BJ (cell line): Measurements from ENCODE around the gene GPR22. TPM values are rescaled to one million over a fixed set of nuclear protein-coding genes. Genes with fewer than 3 reads are reported as not detected.

Source experiments
- CTCF ChIA-PET: fragments of 350-600 bp; formaldehyde crosslinking; extraction: SDS; loops from one replicate; lab custom pipeline; 2021; ENCODE audit warnings: antibody characterized with exemption, inconsistent platforms; lab: Yijun Ruan, JAX
- POLR2A ChIA-PET: fragments of 300-600 bp; sonication (Branson Sonifier 250); formaldehyde crosslinking; extraction: SDS; loops from one replicate; lab custom pipeline; 2021; ENCODE audit warnings: antibody characterized with exemption; lab: Charles Lee
- DNase-seq: peaks from one replicate; pipeline ENCODE4 v3.0.0-alpha.2; 2011; ENCODE audit warnings: low read depth
- H3K27me3 ChIP-seq: 2 replicates; pipeline ENCODE4 v1.6.0; 2011; ENCODE audit warnings: low read length; ENCODE audit not compliant: control insufficient read depth, insufficient read depth
- H3K36me3 ChIP-seq: 2 replicates; pipeline ENCODE4 v1.5.1; 2011; ENCODE audit warnings: low read length; ENCODE audit not compliant: control insufficient read depth, insufficient read depth
- H3K4me3 ChIP-seq: 2 replicates; pipeline ENCODE4 v1.5.1; 2011; ENCODE audit warnings: low read depth, mild to moderate bottlenecking, control low read depth, low read length
- polyA plus RNA-seq: library from polyadenylated mRNA; depleted of rRNA; stranded (reverse); fragments of >200 nt; gene quantifications from 2 replicates; pipeline ENCODE4 v1.2.3, GENCODE V29; 2011
- TF ChIP-seq, protein P1 (sequence below): IDR thresholded peaks from 2 replicates; pipeline ENCODE4 v1.5.1; 2011; ENCODE audit warnings: low read depth, mild to moderate bottlenecking, control low read depth, inconsistent platforms, low read length, moderate library complexity; ENCODE audit not compliant: insufficient read depth

Gene GPR22
- polyA plus RNA-seq, 1 experiment: not detected

DNA sequence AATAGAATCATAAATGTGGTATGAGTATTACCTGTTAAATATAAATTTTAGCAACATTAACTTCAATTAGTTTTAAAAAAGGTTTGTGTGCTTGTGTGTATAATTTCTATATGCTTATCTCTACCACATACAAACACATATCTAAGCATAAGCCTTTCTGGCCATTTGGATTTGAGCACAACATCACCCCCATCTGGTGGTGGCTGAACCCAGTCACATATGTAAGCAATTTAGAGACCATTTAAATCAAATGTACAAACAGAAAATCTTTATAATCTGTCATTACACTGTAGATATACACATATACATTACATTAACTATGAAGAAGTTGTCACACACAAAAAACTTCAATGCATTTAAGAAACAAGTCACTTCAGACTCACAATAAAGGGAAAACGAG, 31.7 kb downstream of the GPR22 start:
- CTCF ChIA-PET: interaction anchor here (0.8 to 1.4 kb wide), 3 partner anchors 12 to 295 kb away, joined by 3 to 4 read pairs (median 4); no protein-coding TSS in a partner anchor
- TF ChIP-seq, protein P1, sequence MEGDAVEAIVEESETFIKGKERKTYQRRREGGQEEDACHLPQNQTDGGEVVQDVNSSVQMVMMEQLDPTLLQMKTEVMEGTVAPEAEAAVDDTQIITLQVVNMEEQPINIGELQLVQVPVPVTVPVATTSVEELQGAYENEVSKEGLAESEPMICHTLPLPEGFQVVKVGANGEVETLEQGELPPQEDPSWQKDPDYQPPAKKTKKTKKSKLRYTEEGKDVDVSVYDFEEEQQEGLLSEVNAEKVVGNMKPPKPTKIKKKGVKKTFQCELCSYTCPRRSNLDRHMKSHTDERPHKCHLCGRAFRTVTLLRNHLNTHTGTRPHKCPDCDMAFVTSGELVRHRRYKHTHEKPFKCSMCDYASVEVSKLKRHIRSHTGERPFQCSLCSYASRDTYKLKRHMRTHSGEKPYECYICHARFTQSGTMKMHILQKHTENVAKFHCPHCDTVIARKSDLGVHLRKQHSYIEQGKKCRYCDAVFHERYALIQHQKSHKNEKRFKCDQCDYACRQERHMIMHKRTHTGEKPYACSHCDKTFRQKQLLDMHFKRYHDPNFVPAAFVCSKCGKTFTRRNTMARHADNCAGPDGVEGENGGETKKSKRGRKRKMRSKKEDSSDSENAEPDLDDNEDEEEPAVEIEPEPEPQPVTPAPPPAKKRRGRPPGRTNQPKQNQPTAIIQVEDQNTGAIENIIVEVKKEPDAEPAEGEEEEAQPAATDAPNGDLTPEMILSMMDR: peak; percentile 49
- H3K36me3 ChIP-seq: no peaks in the 10 kb centered on the region; the same call in 1 of the 2 replicates
- peak; percentile 6 for DNase-seq
- H3K4me3 ChIP-seq: no peak overlapping the region
- H3K27me3 ChIP-seq: no peaks in the 10 kb centered on the region
- POLR2A ChIA-PET: no interaction called here

DNA sequence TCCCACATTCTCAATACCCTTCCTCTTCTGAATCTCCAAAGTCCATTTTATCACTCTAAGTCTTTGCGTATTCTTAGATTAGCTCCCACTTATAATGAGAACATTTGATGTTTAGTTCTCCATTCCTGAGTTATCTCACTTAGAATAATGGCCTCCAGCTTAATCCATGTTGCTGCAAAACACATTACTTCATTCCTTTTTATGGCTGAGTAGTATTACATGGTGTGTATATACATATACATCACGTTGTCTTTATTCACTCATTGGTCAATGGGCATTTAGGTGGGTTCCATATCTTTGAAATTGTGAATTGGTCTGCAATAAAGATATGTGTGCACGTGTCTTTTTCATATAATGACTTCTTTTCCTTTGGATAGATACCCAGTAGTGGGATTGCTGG, 32.3 kb downstream of the GPR22 start:
- Histone ChIP-seq H3K27me3 (no peaks in the 10 kb centered on the region), H3K4me3 (no peak overlapping the region), H3K36me3 (no peaks in the 10 kb centered on the region; the same call in 1 of the 2 replicates)
- TF ChIP-seq, protein P1: no peak
- ChIA-PET POLR2A (no interaction called here), CTCF (interaction anchor here (1.4 kb wide), 1 partner anchor 12 kb away, joined by 4 read pairs; no protein-coding TSS in a partner anchor)
- DNase-seq: no peak

DNA sequence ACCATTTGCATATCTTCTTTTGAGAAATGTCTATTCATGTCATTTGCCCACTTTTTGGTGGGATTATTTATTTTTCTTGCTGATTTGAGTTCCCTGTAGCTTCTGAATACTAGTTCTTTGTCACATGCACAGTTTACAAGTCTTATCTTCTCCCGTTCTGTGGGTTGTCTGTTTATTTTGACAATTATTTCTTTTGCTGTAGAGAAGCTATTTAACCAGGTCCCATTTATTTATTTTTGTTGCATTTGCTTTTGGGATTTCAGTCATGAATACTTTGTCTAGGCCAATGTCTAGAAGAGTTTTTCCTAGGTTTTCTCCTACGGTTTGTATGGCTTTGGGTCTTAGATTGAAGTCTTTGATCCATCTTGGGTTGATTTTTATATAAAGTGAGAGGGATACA, 32.9 kb downstream of the GPR22 start:
- no peak overlapping the region for H3K4me3 ChIP-seq
- no peak for DNase-seq
- no peaks in the 10 kb centered on the region for H3K27me3 ChIP-seq
- CTCF ChIA-PET: no interaction called here
- TF ChIP-seq, protein P1: no peak
- POLR2A ChIA-PET: no interaction called here
- no peaks in the 10 kb centered on the region; the same call in 1 of the 2 replicates for H3K36me3 ChIP-seq

GRCh38 chr7:107503687-107504086, 33.8 kb downstream of the GPR22 start:
- CTCF ChIA-PET: no interaction called here
- POLR2A ChIA-PET: no interaction called here

GRCh38 chr7:107505362-107505761, 35.5 kb downstream of the GPR22 start:
- no peak overlapping the region for H3K4me3 ChIP-seq
- no peaks in the 10 kb centered on the region for H3K27me3 ChIP-seq
- DNase-seq: no peak
- TF ChIP-seq, protein P1: no peak
- POLR2A ChIA-PET: no interaction called here
- no peaks in the 10 kb centered on the region; the same call in 1 of the 2 replicates for H3K36me3 ChIP-seq
- CTCF ChIA-PET: interaction anchor here (1.3 kb wide), 1 partner anchor 42 kb away, joined by 4 read pairs; no protein-coding TSS in a partner anchor

More at GRCh38 chr7:107503687-107504086, 33.8 kb downstream of the GPR22 start:
- no peak for DNase-seq
- H3K4me3 ChIP-seq: no peak overlapping the region
- TF ChIP-seq, protein P1: no peak
- no peaks in the 10 kb centered on the region; the same call in 1 of the 2 replicates for H3K36me3 ChIP-seq
- H3K27me3 ChIP-seq: no peaks in the 10 kb centered on the region
